Measurements from ENCODE around the gene NAGPA. TPM values are rescaled to one million over a fixed set of nuclear protein-coding genes. Genes with fewer than 3 reads are reported as not detected.

The NAGPA gene
- polyA plus RNA-seq, 1 donor (not counting 4 experiments of a cell fraction or from before 2014, with no cell fraction given): 5.0 TPM

DNA sequence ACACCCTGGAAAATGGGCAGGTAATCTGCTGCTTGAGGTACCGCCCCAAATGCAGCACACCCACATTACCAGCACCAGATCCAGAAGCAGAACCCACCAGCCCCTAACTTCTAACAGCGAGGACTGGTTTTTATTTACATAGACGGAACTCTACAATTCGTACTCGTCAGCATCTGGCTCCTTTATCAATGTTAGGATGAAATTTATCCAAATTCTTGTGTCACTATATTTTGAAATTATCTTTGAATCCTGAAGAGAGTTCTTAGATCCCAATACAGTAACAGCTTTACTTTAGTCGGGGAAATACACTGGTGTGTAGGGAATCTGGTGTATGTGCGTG lies 37.6 kb upstream of the NAGPA start:
- peaks cover 10 to 18% of the 10 kb centered on the region in 2 experiments for H3K36me3 ChIP-seq (ENCODE audit: control insufficient read depth in 2 of 2, extremely low read depth in 1 of 2, insufficient read depth in 2 of 2, low read length in 2 of 2)
- TF ChIP-seq, protein P1, sequence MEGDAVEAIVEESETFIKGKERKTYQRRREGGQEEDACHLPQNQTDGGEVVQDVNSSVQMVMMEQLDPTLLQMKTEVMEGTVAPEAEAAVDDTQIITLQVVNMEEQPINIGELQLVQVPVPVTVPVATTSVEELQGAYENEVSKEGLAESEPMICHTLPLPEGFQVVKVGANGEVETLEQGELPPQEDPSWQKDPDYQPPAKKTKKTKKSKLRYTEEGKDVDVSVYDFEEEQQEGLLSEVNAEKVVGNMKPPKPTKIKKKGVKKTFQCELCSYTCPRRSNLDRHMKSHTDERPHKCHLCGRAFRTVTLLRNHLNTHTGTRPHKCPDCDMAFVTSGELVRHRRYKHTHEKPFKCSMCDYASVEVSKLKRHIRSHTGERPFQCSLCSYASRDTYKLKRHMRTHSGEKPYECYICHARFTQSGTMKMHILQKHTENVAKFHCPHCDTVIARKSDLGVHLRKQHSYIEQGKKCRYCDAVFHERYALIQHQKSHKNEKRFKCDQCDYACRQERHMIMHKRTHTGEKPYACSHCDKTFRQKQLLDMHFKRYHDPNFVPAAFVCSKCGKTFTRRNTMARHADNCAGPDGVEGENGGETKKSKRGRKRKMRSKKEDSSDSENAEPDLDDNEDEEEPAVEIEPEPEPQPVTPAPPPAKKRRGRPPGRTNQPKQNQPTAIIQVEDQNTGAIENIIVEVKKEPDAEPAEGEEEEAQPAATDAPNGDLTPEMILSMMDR (optimal IDR thresholded peaks at IDR 0.05 in 1 of 3, IDR thresholded peaks at IDR 0.05 in 1 of 3, conservative IDR thresholded peaks at IDR 0.05 in 1 of 3; ENCODE audit: extremely low read depth in 1 of 3, insufficient read depth in 2 of 3, low read length in 3 of 3): no peak
- no peak for TF ChIP-seq EZH2 (IDR thresholded peaks at IDR 0.05; ENCODE audit: low read length)
- no peaks in the 10 kb centered on the region for H4K20me1 ChIP-seq (ENCODE audit: control insufficient read depth, extremely low read depth, insufficient read depth, low read length)
- peaks cover 11% of the 10 kb centered on the region for H3K4me1 ChIP-seq (ENCODE audit: control insufficient read depth, extremely low read depth, insufficient read depth, low read length)
- peak overlapping the region; percentile 88 for H3K4me2 ChIP-seq (ENCODE audit: control insufficient read depth, extremely low read depth, insufficient read depth, low read depth, low read length)
- no peaks in the 10 kb centered on the region for H3K9me3 ChIP-seq (ENCODE audit: control insufficient read depth, low read depth, low read length)
- no peaks in the 10 kb centered on the region for H3K9me1 ChIP-seq (ENCODE audit: control insufficient read depth, extremely low read depth, insufficient read depth, low read length)
- no peaks in the 10 kb centered on the region for H3K27me3 ChIP-seq (ENCODE audit: control insufficient read depth, extremely low read depth, insufficient read depth, low read length)
- DNase-seq (ENCODE audit: low read depth, low spot score) (no peak), FAIRE-seq (no peak)
- peaks cover 12% of the 10 kb centered on the region for H3K79me2 ChIP-seq (ENCODE audit: control insufficient read depth, insufficient read depth, low read length)
- H3K27ac ChIP-seq (ENCODE audit: control insufficient read depth, insufficient read depth, low read length): peak overlapping the region; percentile 50
- peak overlapping the region; percentile 12 to 77 (median 76) for H3K4me3 ChIP-seq (ENCODE audit: control insufficient read depth in 2 of 3, extremely low read depth in 1 of 3, insufficient read depth in 2 of 3, low read depth in 1 of 3, low read length in 3 of 3)
- peak overlapping the region; percentile 28 for H2AFZ ChIP-seq (ENCODE audit: control insufficient read depth, low read length)
- peak overlapping the region; percentile 78 for H3K9ac ChIP-seq (ENCODE audit: control insufficient read depth, extremely low read depth, insufficient read depth, low read length)
- dilution Hi-C loops (cut with MboI; ENCODE audit: extremely low pct_ligation_motif_present, low sequenced_read_pairs): no loop called here

DNA sequence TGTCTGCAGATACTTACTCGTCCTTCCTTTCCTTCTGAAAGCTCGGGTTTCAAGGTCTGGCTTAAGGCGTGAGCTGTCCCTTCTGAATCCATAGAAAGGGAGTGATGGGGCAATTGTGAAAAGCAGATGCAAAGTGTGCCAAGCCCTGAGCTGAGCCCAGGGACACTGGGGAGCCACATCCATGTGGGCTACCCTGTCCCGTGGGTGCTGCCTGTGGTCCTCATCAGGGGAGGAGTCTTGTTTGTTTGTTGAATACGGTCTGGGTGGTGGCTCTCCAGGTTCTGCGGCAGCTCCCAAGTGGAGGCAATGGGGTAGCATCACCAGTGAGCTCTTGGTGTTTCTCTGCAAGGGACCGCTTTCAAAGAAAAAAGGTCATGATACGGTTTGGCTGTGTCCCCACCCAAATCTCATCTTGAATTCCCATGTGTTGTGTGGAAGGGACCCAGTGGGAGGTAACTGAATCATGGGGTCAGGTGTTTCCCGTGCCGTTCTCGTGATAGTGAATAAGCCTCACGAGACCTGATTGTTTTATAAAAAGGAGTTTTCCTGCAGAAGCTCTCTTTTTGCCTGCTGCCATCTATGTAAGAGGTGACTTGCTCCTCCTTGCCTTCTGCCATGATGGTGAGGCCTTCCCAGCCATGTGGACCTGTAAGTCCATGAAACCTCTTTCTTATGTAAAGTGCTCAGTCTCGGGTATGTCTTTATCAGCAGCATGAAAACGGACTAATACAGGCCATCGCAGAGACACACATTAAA lies 36.9 kb upstream of the NAGPA start:
- Histone ChIP-seq H3K4me1 (ENCODE audit: control insufficient read depth, extremely low read depth, insufficient read depth, low read length) (peaks cover 11% of the 10 kb centered on the region), H3K4me2 (ENCODE audit: control insufficient read depth, extremely low read depth, insufficient read depth, low read depth, low read length) (no peak overlapping the region), H3K79me2 (ENCODE audit: control insufficient read depth, insufficient read depth, low read length) (peaks cover 12% of the 10 kb centered on the region), H3K9me3 (ENCODE audit: control insufficient read depth, low read depth, low read length) (no peaks in the 10 kb centered on the region), H3K9me1 (ENCODE audit: control insufficient read depth, extremely low read depth, insufficient read depth, low read length) (no peaks in the 10 kb centered on the region), H4K20me1 (ENCODE audit: control insufficient read depth, extremely low read depth, insufficient read depth, low read length) (no peaks in the 10 kb centered on the region), H3K27me3 (ENCODE audit: control insufficient read depth, extremely low read depth, insufficient read depth, low read length) (no peaks in the 10 kb centered on the region), H3K9ac (ENCODE audit: control insufficient read depth, extremely low read depth, insufficient read depth, low read length) (no peak overlapping the region), H2AFZ (ENCODE audit: control insufficient read depth, low read length) (peak overlapping the region; percentile 28), H3K27ac (ENCODE audit: control insufficient read depth, insufficient read depth, low read length) (no peak overlapping the region), H3K36me3 (ENCODE audit: control insufficient read depth in 2 of 2, extremely low read depth in 1 of 2, insufficient read depth in 2 of 2, low read length in 2 of 2) (peaks cover 3 to 11% of the 10 kb centered on the region in 2 experiments), H3K4me3 (ENCODE audit: control insufficient read depth in 2 of 3, extremely low read depth in 1 of 3, insufficient read depth in 2 of 3, low read depth in 1 of 3, low read length in 3 of 3) (no peak overlapping the region)
- dilution Hi-C loops (cut with MboI; ENCODE audit: extremely low pct_ligation_motif_present, low sequenced_read_pairs): no loop called here
- DNase-seq (ENCODE audit: low read depth, low spot score): no peak
- no peak for FAIRE-seq
- TF ChIP-seq, protein P1 (optimal IDR thresholded peaks at IDR 0.05 in 1 of 3, IDR thresholded peaks at IDR 0.05 in 1 of 3, conservative IDR thresholded peaks at IDR 0.05 in 1 of 3; ENCODE audit: extremely low read depth in 1 of 3, insufficient read depth in 2 of 3, low read length in 3 of 3): no peak
- no peak for TF ChIP-seq EZH2 (IDR thresholded peaks at IDR 0.05; ENCODE audit: low read length)

Data from keratinocyte (primary cell).